ENCODE results near the gene HMGB4.

Gene HMGB4

GRCh38 chr1:33897092-33897725, 33.3 kb downstream of the HMGB4 start:
- Mint-ChIP-seq H3K4me1 (ENCODE audit: low read depth) (no peaks in the 10 kb centered on the region), H3K27me3 (peaks cover 5% of the 10 kb centered on the region), H3K27ac (no peak overlapping the region), H3K9me3 (no peaks in the 10 kb centered on the region), H3K36me3 (ENCODE audit: low read depth) (no peaks in the 10 kb centered on the region), H3K4me3 (no peak overlapping the region)

GRCh38 chr1:33898406-33898805, 34.5 kb downstream of the HMGB4 start:
- Mint-ChIP-seq H3K36me3 (ENCODE audit: low read depth) (no peaks in the 10 kb centered on the region), H3K9me3 (no peaks in the 10 kb centered on the region), H3K27ac (no peak overlapping the region), H3K27me3 (peaks cover 9% of the 10 kb centered on the region), H3K4me3 (no peak overlapping the region), H3K4me1 (ENCODE audit: low read depth) (no peaks in the 10 kb centered on the region)

- no peak overlapping the region for H3K27ac Mint-ChIP-seq
- no peaks in the 10 kb centered on the region for H3K36me3 Mint-ChIP-seq (ENCODE audit: low read depth)
- peaks cover 14% of the 10 kb centered on the region for H3K27me3 Mint-ChIP-seq
- no peaks in the 10 kb centered on the region for H3K9me3 Mint-ChIP-seq
- no peaks in the 10 kb centered on the region for H3K4me1 Mint-ChIP-seq (ENCODE audit: low read depth)
- no peak overlapping the region for H3K4me3 Mint-ChIP-seq
Measured at GRCh38 chr1:33898881-33899280, 35.0 kb downstream of the HMGB4 start.

- Mint-ChIP-seq H3K27me3 (peaks cover 16% of the 10 kb centered on the region), H3K36me3 (ENCODE audit: low read depth) (no peaks in the 10 kb centered on the region), H3K9me3 (no peaks in the 10 kb centered on the region), H3K4me3 (no peak overlapping the region), H3K4me1 (ENCODE audit: low read depth) (no peaks in the 10 kb centered on the region), H3K27ac (no peak overlapping the region)
Measured at GRCh38 chr1:33899746-33900145, 35.9 kb downstream of the HMGB4 start.

GRCh38 chr1:33902486-33903209, 38.8 kb downstream of the HMGB4 start:
- no peaks in the 10 kb centered on the region for H3K4me1 Mint-ChIP-seq (ENCODE audit: low read depth)
- H3K9me3 Mint-ChIP-seq = peaks cover 4% of the 10 kb centered on the region
- H3K27me3 Mint-ChIP-seq = peaks cover 28% of the 10 kb centered on the region
- no peak overlapping the region for H3K27ac Mint-ChIP-seq
- H3K4me3 Mint-ChIP-seq = no peak overlapping the region
- no peaks in the 10 kb centered on the region for H3K36me3 Mint-ChIP-seq (ENCODE audit: low read depth)

GRCh38 chr1:33903210-33903589, 39.3 kb downstream of the HMGB4 start:
- Mint-ChIP-seq H3K27ac (no peak overlapping the region), H3K27me3 (peaks cover 28% of the 10 kb centered on the region), H3K4me3 (no peak overlapping the region), H3K4me1 (ENCODE audit: low read depth) (no peaks in the 10 kb centered on the region), H3K36me3 (ENCODE audit: low read depth) (no peaks in the 10 kb centered on the region), H3K9me3 (peaks cover 4% of the 10 kb centered on the region)

DNA sequence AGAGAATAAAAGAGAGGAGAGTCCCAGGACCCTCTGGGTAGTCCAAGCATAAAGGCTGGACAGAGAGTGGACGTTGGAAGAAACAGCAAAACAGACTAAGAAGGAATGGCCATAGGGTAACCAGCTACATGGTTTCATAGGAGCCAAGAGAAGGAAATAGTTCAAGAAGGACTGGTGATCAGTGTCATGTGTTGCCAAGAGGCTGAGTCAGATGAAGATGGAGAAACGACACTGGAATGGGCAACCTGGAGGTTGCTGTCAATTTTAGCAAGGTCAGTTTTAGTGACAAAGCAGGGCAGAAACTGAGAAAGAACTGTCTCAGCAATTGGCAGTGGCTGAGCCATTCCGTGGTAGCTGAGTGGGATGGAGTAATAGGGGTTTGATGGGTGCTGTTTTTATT, 41.4 kb downstream of the HMGB4 start:
- peaks cover 28% of the 10 kb centered on the region for H3K27me3 Mint-ChIP-seq
- H3K4me3 Mint-ChIP-seq = no peak overlapping the region
- no peaks in the 10 kb centered on the region for H3K36me3 Mint-ChIP-seq (ENCODE audit: low read depth)
- H3K27ac Mint-ChIP-seq = no peak overlapping the region
- peaks cover 4% of the 10 kb centered on the region for H3K9me3 Mint-ChIP-seq
- no peaks in the 10 kb centered on the region for H3K4me1 Mint-ChIP-seq (ENCODE audit: low read depth)

- no peaks in the 10 kb centered on the region for H3K36me3 Mint-ChIP-seq (ENCODE audit: low read depth)
- H3K9me3 Mint-ChIP-seq = peaks cover 4% of the 10 kb centered on the region
- no peaks in the 10 kb centered on the region for H3K4me1 Mint-ChIP-seq (ENCODE audit: low read depth)
- H3K27ac Mint-ChIP-seq = no peak overlapping the region
- H3K27me3 Mint-ChIP-seq = peaks cover 26% of the 10 kb centered on the region
- H3K4me3 Mint-ChIP-seq = no peak overlapping the region
Measured at GRCh38 chr1:33906156-33906555, 42.3 kb downstream of the HMGB4 start.

DNA sequence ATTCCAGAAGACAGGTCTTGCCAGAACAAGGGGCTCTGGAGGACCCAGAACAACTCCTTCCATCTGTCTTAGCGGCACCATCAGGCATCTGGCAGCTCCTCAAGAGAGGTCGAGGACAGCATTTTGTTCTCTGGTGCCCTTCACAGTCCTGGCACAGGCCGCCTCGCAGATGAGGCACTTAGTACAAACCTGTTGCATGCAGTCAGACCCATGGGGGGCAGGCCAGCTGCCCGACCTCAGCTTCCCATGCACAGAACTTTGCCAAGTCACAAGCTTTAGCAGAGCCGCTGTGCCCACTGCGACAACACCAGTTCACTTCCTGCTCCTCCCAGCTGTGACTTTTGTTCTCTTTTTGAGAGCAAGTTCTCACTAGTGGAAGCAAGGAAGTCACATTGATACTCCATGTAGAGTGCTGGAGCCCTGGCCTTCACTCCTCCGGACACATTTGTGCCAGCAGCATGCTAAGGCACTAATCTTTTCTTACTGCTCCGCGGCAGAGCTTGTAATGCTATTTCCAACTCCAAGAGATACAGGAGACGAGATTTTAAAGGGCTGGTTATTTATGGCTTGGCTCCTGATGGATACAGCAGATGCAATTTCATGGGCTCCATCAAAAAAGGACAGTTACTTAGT, 44.6 kb downstream of the HMGB4 start:
- Mint-ChIP-seq H3K4me1 (ENCODE audit: low read depth) (no peaks in the 10 kb centered on the region), H3K27me3 (peaks cover 24% of the 10 kb centered on the region), H3K27ac (no peak overlapping the region), H3K36me3 (ENCODE audit: low read depth) (no peaks in the 10 kb centered on the region), H3K9me3 (peaks cover 4% of the 10 kb centered on the region), H3K4me3 (no peak overlapping the region)

Measured in stimulated activated naive CD8-positive, alpha-beta T cell treated with anti-CD3 and anti-CD28 coated beads, Interleukin-15, Interleukin-2, amounts not matched to agents 100 ng/mL and 50 ng/mL, for 24 hours (primary cell).